Activated CD8-positive, alpha-beta memory T cell treated with anti-CD3 and anti-CD28 coated beads, Interleukin-2, amount 50 U/mL, for 1 hour (primary cell): Measurements from ENCODE around the gene SLC13A2.

Source experiments
- DNase-seq: peaks from one replicate; pipeline ENCODE4 v3.0.0-alpha.2; 2020; ENCODE audit errors: extremely low read depth

SLC13A2 gene

DNA sequence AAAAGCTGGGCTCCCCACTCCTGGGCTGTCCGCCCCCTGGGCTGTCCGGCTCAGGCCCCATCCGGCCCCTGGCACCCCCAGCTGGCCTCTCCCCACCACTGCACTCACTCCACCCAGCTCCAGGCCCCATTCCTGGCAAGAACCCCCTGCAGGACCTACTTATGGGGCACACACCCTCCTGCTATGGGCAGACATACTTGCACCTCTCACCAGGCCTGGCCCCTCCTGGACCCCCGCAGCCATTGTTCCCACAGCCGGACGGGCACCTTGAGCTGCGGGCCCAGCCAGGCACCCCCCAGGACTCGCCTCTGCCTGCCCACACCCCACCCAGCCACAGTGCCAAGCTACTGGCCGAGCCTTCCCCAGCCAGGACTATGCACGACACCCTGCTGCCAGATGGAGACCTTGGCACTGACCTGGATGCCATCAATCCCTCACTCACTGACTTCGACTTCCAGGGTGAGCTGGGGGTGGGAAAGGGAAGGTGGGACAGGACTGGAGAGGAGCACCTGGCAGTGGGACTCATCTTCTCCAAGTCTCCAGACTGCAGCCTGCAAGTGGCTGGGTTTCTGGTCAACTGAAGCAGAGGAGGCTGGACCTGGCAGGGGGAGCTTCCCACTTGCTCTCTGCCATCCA lies 61.4 kb downstream of the SLC13A2 start:
- no peak for DNase-seq

DNA sequence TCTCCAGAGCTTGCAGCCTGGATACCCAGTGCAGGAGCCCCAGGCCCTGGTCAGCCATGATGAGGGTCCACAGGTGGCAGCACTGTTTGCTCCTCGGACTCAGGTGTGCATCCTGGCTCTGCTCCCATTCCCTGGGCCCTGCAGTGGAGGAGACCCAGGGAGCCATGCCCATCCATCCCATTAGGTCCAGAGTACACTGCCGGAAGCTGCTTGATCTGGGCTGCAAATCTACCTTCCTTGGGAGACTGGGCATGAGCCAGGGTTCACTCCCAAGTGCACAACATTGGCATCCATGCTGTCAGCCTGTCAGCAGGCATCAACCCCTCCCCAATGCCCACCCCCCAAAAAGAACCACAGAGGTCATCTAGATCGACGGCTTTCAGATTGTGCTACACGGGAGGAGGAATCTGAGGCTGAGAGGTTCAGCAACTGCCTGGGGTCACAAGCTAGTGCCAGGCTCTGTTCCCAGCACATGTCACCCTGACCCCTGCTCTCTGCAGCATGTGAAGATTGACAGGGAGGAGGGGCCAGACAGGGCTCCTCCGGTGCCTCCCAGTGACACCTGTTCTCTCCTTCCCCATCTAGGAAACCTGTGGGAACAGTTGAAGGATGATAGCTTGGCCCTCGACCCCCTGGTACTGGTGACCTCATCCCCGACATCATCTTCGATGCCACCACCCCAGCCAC lies 63.2 kb downstream of the SLC13A2 start:
- DNase-seq = no peak

DNA sequence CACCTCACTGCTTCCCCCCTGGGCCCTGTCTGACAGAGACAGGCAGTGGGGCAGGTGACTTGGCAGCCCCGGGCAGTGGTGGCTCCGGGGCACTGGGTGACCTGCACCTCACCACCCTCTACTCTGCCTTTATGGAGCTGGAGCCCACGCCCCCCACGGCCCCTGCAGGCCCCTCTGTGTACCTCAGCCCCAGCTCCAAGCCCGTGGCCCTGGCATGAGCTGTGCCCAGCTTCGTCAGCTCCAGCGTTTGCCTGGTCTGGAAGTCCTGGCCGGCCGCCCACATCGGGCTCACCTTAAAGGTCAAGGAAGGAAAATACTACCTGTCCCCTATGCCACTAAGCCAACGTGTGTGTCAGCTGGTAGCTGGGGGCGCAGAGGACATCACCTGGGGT lies 63.8 kb downstream of the SLC13A2 start:
- DNase-seq = no peak

DNA sequence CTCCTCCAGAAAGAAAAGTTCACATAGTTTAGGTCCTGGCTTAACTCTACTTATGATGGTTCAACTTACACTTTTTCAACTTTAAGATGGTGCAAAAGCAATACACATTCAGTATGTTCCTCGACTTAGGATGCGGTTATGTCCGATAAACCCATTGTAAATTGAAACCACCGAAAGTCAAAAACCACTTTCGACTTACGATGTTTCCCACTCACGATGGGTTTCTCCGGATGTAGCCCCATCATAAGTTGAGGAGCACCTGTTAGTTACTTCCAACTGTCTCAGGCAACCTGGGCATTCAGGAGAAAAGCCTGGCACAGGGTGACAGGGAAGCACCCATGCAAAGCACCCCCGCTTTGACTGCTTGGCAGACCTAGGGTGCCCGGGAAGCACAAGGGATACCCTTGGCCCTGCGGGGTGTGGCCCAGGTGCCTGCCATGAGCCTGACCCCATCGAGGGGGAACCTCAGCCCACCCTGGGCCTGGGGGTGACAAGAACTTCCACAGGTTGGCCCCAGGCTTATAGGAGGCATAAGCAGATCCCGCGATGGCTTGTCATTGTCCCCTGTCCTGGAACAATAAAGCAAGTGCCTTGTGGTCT lies 65.0 kb downstream of the SLC13A2 start:
- no peak for DNase-seq

DNA sequence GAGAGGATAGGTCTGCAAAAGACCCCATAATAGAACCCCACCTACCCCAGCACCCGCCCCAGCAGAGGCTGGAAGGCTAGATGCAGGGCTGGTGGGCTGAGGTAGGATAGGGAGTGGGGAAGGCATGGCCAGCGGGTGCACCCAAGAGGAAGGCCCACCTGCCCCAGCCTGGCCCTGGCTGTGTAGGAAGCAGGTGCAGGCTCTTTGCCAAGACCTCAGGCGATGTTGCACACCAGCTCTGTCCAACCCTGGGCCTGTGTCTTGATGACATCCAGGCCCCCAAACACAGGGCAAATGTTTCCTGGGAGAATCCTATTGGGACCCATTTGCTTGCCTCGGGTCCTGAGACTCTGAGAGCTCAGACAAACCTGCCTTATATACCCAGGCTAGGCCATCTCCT lies 66.8 kb downstream of the SLC13A2 start:
- DNase-seq = no peak

DNA sequence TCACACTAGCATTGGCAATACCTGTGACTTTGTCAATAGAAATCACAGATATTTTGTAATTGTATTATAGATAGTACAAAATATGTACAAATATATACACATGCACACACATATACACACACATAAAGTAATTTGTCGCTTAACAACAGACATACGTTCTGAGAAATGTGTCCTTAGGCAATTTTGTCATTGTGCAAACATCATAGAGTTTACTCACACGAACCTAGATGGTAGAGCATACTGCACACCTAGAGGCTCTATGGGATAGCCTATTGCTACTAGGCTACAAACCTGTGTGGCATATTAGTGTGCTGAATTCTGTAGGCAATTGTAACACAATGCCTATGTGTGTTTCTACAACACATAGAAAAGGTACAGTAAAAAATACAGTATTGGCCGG lies 68.0 kb downstream of the SLC13A2 start:
- no peak for DNase-seq

DNA sequence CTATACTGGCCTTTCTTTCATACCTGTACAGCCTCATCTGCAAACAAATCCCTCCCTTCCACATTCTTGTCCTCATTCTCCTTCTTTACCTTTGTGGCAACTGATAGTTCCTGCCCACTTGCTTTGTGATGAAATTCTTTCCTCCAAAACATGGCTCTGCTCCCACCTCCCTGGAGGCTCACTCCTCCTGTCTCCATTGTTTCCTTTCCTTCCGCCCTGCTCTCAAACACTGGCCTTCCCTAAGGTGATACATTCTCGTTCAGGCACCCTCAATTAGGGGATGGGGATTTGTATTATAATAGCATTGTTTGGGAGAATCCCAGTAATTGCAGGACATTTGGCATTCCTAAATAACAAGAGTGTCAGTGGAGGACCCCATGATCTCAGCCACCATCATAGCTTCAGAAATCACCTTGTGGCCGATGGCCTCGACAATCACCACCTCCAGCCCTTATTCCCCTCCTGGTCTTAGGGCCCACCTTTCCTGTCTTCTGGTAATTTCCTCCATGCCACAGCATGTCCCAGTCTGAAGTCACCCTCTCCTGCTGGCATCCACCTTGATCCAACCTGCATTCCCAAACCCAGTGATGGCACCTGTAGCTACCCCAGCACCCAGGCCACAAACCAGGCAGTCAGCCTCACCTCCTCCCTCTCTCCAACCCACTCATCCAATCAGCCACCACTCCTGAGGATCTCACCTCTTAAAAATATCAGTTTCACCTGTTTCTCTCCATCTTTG lies 71.1 kb downstream of the SLC13A2 start:
- DNase-seq = no peak

DNA sequence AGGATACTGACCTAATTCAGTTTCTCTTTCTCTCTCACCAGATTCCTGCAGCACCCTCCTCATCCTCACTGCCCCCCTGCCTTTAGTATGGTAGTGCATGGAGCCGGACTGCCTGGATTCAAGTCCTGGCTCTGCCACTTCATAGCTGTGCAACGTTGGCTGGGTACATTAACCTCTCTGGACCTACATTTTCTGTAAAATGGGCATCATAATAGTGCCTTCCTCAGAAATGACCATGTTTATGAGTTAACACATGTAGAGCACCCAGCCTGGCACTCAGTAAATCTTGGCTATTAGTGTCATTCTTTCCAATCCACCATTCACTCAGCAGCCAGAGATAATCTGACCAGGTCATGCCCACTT lies 71.7 kb downstream of the SLC13A2 start:
- DNase-seq = no peak

DNA sequence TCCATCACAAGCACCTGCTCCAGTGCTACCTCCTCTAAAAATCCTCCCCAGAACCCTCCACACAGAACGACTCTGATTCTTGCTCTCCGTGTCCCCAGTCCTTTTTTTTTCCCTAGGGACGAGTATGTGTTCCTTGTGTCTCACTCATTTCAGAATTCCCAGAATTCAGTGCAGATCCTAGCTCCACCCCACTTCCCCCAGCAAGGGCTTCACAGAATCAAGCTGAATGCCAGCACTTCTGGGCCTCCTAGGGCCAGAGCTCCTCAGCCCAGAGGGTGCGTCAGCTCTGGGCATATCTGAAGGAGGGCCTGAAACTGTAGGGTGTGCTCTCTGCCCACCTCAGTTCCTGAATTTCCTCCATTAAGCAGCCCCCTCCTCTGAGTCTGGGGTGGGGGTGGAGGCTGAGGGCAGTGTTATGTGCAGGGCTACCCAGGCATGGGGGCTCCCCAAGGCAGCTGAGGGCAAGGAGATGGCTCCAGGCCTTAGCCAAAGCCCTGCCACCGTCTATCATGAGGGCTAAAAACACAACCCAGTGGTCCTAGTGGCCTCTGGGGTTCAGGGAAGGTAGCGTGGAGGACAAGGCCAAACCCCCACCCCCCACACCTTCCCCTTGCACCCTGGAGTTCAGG lies 72.5 kb downstream of the SLC13A2 start:
- DNase-seq = no peak

DNA sequence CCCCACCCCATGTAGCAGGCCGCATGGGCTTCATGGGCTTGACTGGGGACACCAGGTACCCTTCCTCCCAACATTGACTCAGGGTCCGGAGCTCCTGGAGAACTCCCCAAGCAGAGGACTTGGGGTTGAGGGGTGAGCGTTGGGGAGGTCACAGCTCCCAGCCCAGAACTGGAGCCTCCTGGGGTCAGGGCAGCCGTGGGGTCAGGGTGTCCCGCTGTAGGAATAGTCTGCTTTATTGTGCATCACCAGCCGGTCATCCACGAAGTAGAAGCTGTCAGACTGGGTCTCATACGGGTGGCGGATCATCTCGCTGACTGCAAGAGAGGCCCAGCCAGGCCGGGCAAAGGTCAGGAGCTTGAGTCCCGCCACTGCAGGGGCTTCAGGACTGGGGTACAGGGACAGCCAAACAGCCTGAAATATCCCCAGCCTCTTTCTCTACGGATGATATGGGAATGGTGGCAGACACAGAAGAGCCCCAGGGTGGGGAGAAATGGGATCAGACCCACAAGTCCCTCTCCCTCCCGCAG lies 73.7 kb downstream of the SLC13A2 start:
- no peak for DNase-seq
